ENCODE results near the gene ATP1A2. TPM values are rescaled to one million over a fixed set of nuclear protein-coding genes. Genes with fewer than 3 reads are reported as not detected.

ATP1A2 gene
- total RNA-seq, 1 donor, result 0.72 TPM

DNA sequence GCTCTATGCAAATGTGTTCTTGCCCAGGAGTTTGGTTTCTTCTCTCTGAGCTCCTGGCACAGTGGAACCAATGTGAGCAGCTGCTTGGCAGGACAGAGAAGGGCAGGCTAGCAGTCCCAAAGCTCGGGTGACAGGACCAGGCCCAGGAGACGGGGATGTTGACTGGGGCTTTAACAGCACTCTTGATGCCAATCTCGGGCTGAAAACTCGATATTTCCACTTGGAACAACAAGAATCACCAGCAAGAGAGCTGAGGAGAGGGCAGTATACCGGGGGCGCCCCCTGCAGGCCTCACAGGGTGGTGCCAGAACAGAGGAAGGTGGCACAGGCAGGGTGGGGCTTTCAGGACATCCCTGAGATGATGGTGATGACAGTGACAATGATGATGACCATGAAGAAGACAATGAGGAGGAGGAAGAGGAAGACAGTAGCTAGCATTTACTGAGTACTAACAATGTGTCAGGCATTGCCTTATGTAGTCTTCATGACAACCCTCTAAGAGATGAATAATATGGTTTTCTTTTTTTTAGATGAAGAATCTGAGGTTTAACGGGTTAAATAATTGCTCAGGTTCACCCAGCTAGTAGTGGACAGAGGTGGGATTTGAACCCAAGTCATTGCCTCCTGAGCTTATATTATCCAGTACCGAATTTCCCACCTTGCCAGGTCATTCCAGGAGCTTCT, 36.9 kb upstream of the ATP1A2 start:
- H3K4me1 ChIP-seq (ENCODE audit: insufficient read depth, low read length), result peaks cover 4% of the 10 kb centered on the region
- no peak overlapping the region for H3K4me2 ChIP-seq (ENCODE audit: insufficient read depth, low read length)
- H3K9me3 ChIP-seq (ENCODE audit: low read depth, low read length), result no peaks in the 10 kb centered on the region
- H3K27ac ChIP-seq (ENCODE audit: low read depth, low read length), result no peak overlapping the region
- peaks cover 61% of the 10 kb centered on the region for H3K27me3 ChIP-seq (ENCODE audit: insufficient read depth, low read length)
- no peaks in the 10 kb centered on the region for H4K20me1 ChIP-seq (ENCODE audit: insufficient read depth, low read length)
- H3K4me3 ChIP-seq (ENCODE audit: insufficient read depth, low read length), result no peak overlapping the region
- TF ChIP-seq, protein P1, sequence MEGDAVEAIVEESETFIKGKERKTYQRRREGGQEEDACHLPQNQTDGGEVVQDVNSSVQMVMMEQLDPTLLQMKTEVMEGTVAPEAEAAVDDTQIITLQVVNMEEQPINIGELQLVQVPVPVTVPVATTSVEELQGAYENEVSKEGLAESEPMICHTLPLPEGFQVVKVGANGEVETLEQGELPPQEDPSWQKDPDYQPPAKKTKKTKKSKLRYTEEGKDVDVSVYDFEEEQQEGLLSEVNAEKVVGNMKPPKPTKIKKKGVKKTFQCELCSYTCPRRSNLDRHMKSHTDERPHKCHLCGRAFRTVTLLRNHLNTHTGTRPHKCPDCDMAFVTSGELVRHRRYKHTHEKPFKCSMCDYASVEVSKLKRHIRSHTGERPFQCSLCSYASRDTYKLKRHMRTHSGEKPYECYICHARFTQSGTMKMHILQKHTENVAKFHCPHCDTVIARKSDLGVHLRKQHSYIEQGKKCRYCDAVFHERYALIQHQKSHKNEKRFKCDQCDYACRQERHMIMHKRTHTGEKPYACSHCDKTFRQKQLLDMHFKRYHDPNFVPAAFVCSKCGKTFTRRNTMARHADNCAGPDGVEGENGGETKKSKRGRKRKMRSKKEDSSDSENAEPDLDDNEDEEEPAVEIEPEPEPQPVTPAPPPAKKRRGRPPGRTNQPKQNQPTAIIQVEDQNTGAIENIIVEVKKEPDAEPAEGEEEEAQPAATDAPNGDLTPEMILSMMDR (IDR thresholded peaks at IDR 0.05; ENCODE audit: extremely low read depth, low read depth, low read length), result peak; percentile 90
- DNase-seq (ENCODE audit: insufficient read length, low spot score, missing footprints), result peak; percentile 92
- no peaks in the 10 kb centered on the region for H3K36me3 ChIP-seq (ENCODE audit: insufficient read depth, low read length)
- no peaks in the 10 kb centered on the region for H3K79me2 ChIP-seq (ENCODE audit: insufficient read depth, low read length)
- H2AFZ ChIP-seq (ENCODE audit: low read length), result no peak overlapping the region

DNA sequence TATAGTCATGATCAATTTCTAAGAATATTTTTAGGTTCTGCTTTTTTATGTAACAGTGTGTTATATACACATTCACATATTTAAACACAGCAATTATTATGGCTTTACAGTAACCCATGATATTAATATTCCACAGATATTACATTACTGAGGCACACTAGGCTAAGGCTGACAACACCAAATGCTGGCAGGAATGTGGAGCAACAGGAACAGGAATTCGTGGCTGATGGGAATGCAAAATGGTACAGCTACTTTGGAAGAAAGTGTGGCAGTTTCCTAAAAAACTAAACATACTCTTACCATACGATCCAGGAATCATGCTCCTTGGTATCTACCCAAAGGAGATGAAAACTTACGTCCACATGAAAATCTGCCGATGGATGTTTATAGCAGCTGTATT, 36.1 kb upstream of the ATP1A2 start:
- DNase-seq (ENCODE audit: insufficient read length, low spot score, missing footprints), result peak; percentile 49
- Histone ChIP-seq H3K79me2 (ENCODE audit: insufficient read depth, low read length) (no peaks in the 10 kb centered on the region), H3K27me3 (ENCODE audit: insufficient read depth, low read length) (peaks cover 66% of the 10 kb centered on the region), H3K27ac (ENCODE audit: low read depth, low read length) (no peak overlapping the region), H3K9me3 (ENCODE audit: low read depth, low read length) (no peaks in the 10 kb centered on the region), H3K4me3 (ENCODE audit: insufficient read depth, low read length) (no peak overlapping the region), H3K36me3 (ENCODE audit: insufficient read depth, low read length) (no peaks in the 10 kb centered on the region), H4K20me1 (ENCODE audit: insufficient read depth, low read length) (no peaks in the 10 kb centered on the region), H2AFZ (ENCODE audit: low read length) (no peak overlapping the region), H3K4me2 (ENCODE audit: insufficient read depth, low read length) (no peak overlapping the region), H3K4me1 (ENCODE audit: insufficient read depth, low read length) (peaks cover 4% of the 10 kb centered on the region)
- TF ChIP-seq, protein P1 (IDR thresholded peaks at IDR 0.05; ENCODE audit: extremely low read depth, low read depth, low read length), result peak; percentile 5

DNA sequence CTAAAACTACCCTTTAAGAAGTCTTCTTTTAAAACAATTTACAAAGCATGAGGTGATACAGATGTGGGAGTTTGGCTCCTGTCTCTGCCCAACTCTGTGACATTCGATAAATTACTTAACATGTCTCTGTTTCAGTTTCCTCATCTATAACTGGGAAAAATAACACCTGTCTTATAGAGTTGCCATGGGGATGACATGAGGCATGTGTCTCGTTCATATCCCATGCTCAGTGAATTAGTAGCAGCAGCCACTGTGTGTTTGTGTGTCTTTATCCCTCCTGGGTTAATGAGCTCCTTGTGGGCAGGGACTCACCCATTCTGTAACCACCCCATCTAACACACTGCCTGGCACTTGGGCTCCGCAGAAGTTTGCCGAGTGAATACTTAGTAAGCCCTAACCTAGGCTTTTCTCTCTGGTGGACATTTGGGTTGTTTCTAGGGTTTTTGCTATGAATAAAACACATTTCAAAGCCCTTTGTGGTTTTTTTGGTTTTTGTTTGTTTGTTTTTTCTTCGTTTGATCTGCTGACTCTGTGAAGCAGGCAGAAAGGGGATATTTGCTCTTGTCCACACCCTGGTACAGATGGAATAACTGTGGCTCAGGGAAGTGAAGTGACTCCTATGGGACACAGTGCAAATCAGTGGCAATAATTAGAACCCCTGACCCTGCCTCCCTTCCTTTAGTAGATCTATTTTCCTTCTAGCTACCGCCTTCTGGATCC, 35.0 kb upstream of the ATP1A2 start:
- Histone ChIP-seq H3K36me3 (ENCODE audit: insufficient read depth, low read length) (no peaks in the 10 kb centered on the region), H3K27me3 (ENCODE audit: insufficient read depth, low read length) (peaks cover 64% of the 10 kb centered on the region), H4K20me1 (ENCODE audit: insufficient read depth, low read length) (no peaks in the 10 kb centered on the region), H3K27ac (ENCODE audit: low read depth, low read length) (no peak overlapping the region), H3K4me1 (ENCODE audit: insufficient read depth, low read length) (peaks cover 4% of the 10 kb centered on the region), H2AFZ (ENCODE audit: low read length) (no peak overlapping the region), H3K9me3 (ENCODE audit: low read depth, low read length) (no peaks in the 10 kb centered on the region), H3K4me3 (ENCODE audit: insufficient read depth, low read length) (no peak overlapping the region), H3K79me2 (ENCODE audit: insufficient read depth, low read length) (no peaks in the 10 kb centered on the region), H3K4me2 (ENCODE audit: insufficient read depth, low read length) (peak overlapping the region; percentile 29)
- TF ChIP-seq, protein P1 (IDR thresholded peaks at IDR 0.05; ENCODE audit: extremely low read depth, low read depth, low read length), result no peak
- DNase-seq (ENCODE audit: insufficient read length, low spot score, missing footprints), result peak; percentile 74

DNA sequence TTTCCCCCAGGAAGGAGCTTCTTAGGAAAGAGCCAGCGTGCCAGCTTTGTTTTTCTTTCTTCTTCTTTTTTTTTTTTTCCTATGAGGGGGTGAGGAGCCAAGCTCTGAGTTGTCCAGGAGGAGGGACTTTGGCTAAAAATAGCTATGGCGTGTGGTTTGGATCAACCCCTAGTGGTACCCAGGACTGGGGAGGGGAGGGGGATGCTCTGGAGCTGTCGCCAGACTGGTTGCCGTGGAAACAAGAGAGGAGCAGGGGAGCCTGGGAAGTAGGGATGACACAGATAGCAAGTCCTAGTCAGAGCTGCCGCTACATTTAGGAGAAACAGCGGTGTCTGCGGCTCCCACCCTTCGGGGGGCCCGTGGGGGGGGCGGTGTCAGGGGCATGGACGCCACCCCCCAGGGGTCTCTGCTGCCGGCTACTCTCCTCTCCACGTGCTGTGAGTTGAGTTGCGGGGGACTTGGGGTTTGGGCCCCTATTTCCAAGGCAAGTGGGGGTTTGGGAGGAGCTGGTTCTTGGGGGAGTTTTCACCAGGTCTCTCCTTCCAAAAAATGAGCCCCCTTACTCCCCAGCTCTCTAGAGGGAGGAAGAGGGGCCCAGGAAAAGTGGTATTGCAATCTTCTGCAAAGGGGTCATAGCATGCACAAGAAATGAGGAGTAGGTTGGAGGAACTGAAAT, 34.2 kb upstream of the ATP1A2 start, which contains the start of gene KCNJ9:
Gene KCNJ9 (plus strand): TSS at position 278 of the 676 bp plus-strand sequence. CDS start 2,493 bp downstream, outside the sequence.
- Histone ChIP-seq H4K20me1 (ENCODE audit: insufficient read depth, low read length) (no peaks in the 10 kb centered on the region), H3K79me2 (ENCODE audit: insufficient read depth, low read length) (no peaks in the 10 kb centered on the region), H3K4me3 (ENCODE audit: insufficient read depth, low read length) (no peak within 1 kb of the TSS), H3K4me2 (ENCODE audit: insufficient read depth, low read length) (peak within 1 kb of the TSS; percentile 29), H3K27ac (ENCODE audit: low read depth, low read length) (no peak within 1 kb of the TSS), H2AFZ (ENCODE audit: low read length) (no peak within 1 kb of the TSS), H3K36me3 (ENCODE audit: insufficient read depth, low read length) (no peaks in the 10 kb centered on the region), H3K27me3 (ENCODE audit: insufficient read depth, low read length) (peaks cover 62% of the 10 kb centered on the region), H3K4me1 (ENCODE audit: insufficient read depth, low read length) (peaks cover 4% of the 10 kb centered on the region), H3K9me3 (ENCODE audit: low read depth, low read length) (no peaks in the 10 kb centered on the region)
- TF ChIP-seq, protein P1 (IDR thresholded peaks at IDR 0.05; ENCODE audit: extremely low read depth, low read depth, low read length), result no peak
- peak; percentile 96 for DNase-seq (ENCODE audit: insufficient read length, low spot score, missing footprints)
